ENCODE measurements around the gene CDYL.

CDYL gene

DNA sequence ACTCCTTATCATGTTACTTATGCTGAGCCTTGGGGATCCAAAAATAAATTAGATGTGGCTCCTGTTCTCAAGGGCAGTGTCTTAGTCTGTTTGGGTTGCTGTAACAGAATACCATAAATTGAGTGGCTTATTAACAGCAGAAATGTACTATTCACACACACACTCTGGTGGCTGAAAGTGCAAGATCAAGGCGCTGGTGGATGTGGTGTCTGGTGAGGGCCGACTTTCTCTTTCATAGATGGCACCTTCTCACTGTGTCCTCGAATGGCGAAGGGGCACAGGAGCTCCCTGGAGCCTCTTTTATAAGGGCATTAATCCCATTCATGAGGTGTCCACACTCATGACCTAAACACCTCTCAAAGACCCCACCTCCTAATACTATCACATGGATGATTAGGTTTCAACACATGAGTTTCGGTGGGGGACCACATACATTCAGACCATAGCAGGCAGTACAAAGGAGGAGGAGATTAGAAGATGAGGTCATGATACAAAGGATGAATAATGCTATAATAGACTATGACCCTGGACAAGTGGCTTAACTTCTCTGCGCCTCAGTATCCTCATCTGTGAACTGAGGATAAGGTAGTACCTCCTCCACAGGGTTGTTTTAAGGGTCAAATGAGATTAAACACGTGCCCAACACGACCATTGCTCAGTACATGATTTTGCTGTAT is 193.5 kb downstream of the CDYL start:
- H3K27me3 ChIP-seq, result no peaks in the 10 kb centered on the region
- no peaks in the 10 kb centered on the region for H3K4me1 ChIP-seq
- no peak overlapping the region for H3K4me3 ChIP-seq (ENCODE audit: low read depth, low read length)
- TF ChIP-seq, protein P1, sequence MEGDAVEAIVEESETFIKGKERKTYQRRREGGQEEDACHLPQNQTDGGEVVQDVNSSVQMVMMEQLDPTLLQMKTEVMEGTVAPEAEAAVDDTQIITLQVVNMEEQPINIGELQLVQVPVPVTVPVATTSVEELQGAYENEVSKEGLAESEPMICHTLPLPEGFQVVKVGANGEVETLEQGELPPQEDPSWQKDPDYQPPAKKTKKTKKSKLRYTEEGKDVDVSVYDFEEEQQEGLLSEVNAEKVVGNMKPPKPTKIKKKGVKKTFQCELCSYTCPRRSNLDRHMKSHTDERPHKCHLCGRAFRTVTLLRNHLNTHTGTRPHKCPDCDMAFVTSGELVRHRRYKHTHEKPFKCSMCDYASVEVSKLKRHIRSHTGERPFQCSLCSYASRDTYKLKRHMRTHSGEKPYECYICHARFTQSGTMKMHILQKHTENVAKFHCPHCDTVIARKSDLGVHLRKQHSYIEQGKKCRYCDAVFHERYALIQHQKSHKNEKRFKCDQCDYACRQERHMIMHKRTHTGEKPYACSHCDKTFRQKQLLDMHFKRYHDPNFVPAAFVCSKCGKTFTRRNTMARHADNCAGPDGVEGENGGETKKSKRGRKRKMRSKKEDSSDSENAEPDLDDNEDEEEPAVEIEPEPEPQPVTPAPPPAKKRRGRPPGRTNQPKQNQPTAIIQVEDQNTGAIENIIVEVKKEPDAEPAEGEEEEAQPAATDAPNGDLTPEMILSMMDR (IDR thresholded peaks at IDR 0.05; ENCODE audit: low read depth, low read length), result no peak
- DNase-seq, result no peak
- H3K9me3 ChIP-seq, result no peaks in the 10 kb centered on the region
- H3K36me3 ChIP-seq, result no peaks in the 10 kb centered on the region

DNA sequence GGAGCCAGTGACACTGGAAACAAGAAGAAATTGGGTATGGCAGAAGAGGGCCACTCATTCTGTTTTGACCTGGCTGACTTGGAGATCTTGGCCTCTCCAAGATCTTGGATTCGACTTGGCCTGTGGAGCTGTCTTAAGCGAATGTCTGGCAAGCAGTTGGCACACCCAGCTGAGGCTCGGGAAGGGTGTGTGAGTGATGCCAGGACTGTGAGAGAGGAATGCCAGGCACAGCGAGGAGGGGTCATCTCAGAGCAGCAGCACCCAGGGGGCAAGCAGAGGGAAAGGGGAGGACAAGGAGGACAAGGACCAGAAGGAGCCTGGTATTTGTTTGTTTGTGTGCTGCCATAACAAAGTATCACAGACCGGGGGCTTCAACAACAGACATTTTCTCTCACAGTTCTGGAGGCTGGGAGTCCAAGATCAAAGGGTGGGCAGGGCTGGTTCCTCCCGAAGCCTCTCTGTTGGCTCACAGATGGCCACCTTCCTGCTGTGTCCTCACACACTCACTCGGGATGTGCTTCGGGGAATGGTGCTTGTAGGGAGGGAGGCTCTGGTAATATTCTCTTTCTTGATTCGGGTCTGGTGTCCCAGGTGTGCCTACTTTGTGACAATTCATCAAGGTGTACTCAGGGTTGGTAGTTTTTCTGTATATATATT is 194.7 kb downstream of the CDYL start:
- H3K36me3 ChIP-seq, result no peaks in the 10 kb centered on the region
- H3K4me3 ChIP-seq (ENCODE audit: low read depth, low read length), result no peak overlapping the region
- no peaks in the 10 kb centered on the region for H3K4me1 ChIP-seq
- DNase-seq, result no peak
- TF ChIP-seq, protein P1 (IDR thresholded peaks at IDR 0.05; ENCODE audit: low read depth, low read length), result no peak
- no peaks in the 10 kb centered on the region for H3K27me3 ChIP-seq
- no peaks in the 10 kb centered on the region for H3K9me3 ChIP-seq

DNA sequence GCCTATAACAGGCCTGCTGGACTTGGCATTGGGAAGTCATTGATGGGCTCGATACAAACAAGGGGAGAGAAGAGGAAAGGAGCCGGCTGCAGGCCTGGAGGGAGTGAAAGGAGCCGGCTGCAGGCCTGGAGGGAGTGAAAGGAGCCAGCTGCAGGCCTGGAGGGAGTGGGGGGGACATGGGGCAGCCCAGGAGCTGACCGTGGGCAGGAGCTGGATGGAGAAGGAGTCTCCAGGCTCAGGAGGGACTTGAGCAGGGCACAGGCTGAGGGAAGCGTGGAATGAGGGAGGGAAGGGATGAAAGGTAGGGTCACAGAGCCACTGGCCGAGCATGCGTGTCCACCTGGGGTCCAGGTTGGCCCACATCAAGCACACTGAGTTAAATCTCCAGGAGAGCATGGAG is 195.6 kb downstream of the CDYL start:
- Histone ChIP-seq H3K36me3 (no peaks in the 10 kb centered on the region), H3K27me3 (no peaks in the 10 kb centered on the region), H3K9me3 (no peaks in the 10 kb centered on the region), H3K4me1 (no peaks in the 10 kb centered on the region), H3K4me3 (ENCODE audit: low read depth, low read length) (no peak overlapping the region)
- DNase-seq, result no peak
- TF ChIP-seq, protein P1 (IDR thresholded peaks at IDR 0.05; ENCODE audit: low read depth, low read length), result no peak

DNA sequence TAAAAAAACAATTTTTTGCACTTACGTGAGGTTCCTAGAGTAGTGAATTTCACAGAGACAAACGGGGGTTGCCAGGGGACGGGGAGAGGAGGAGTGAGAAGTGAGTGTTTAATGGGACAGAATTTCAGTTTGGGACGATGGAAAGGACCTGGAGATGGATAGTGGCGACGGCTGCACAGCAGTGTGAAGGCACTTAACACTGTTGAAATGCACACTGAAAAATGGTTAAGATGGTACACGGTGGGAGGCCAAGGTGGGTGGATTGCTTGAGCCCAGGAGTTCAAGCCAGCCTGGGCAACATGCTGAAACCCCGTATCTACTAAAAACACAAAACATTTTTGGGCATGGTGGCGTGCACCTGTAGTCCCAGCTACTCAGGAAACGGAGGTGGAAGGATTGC is 196.2 kb downstream of the CDYL start:
- TF ChIP-seq, protein P1 (IDR thresholded peaks at IDR 0.05; ENCODE audit: low read depth, low read length), result no peak
- no peaks in the 10 kb centered on the region for H3K9me3 ChIP-seq
- no peaks in the 10 kb centered on the region for H3K36me3 ChIP-seq
- DNase-seq, result no peak
- H3K4me3 ChIP-seq (ENCODE audit: low read depth, low read length), result no peak overlapping the region
- H3K4me1 ChIP-seq, result no peaks in the 10 kb centered on the region
- no peaks in the 10 kb centered on the region for H3K27me3 ChIP-seq

DNA sequence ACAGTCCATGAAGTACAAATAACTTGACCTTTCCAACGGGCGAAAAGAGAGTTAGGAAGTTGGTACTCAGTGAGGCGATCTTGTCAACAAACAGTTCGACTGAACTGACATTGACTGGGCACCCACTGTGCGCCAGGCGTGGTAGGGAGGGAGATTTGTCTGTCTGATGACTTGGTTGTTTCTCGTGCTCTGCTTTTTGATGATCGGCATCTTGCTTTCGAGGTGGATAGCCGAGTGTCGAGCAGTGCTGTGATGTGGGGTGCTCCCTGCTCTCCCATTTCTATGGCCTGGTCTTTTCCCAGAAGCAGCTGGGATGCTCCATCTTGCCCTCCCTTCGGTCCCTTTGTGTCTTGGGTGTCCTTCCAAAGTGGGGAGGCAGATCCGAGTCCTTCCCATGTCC is 197.2 kb downstream of the CDYL start:
- no peaks in the 10 kb centered on the region for H3K9me3 ChIP-seq
- no peaks in the 10 kb centered on the region for H3K36me3 ChIP-seq
- no peak for DNase-seq
- TF ChIP-seq, protein P1 (IDR thresholded peaks at IDR 0.05; ENCODE audit: low read depth, low read length), result no peak
- H3K4me3 ChIP-seq (ENCODE audit: low read depth, low read length), result no peak overlapping the region
- no peaks in the 10 kb centered on the region for H3K4me1 ChIP-seq
- no peaks in the 10 kb centered on the region for H3K27me3 ChIP-seq

Data from BE2C (cell line).